ENCODE data around the gene DEPDC1B.
"Not testable (repeated sequence)": the region's sequence is repeated elsewhere in the genome, so short reads cannot be mapped to it uniquely, and the experiment has no call there.

Gene DEPDC1B

DNA sequence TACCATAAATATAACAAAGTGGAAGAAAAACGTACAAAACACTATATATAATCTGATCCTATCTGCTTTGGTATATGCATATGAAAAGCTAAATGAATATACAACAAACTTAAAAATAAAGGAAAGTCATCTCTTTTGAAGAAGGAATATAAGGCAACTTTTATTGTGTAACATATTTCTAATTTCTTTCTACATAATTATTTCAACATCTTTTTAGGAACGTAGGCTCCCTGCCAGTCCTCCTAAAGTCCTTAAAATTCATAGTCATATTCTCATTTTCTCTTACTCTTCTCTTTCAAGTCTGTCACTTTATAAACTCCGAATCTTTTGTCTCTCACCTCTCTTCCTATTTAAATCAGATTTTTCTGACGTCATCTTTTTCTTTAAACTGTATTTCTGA is 9.6 kb downstream of the DEPDC1B start:
- FAIRE-seq = no peak

DNA sequence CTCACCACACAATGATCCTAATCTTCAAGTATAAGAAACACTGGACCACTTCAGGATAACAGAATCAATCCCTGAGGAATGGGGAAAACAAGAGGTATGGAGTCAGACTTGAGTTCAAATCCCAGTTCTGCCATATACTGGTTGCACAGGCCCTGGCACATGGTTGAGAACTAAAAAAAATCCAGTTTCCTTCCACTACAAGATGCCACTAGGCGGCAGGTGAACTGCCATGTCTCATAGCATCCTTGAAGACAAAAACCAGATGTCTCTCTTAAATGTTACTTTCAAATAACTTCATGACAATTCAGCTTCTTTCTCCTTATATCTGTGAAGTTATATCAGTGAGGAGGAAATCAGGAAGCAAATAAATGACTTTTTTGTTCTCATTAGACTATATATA is 11.0 kb downstream of the DEPDC1B start:
- FAIRE-seq = no peak

DNA sequence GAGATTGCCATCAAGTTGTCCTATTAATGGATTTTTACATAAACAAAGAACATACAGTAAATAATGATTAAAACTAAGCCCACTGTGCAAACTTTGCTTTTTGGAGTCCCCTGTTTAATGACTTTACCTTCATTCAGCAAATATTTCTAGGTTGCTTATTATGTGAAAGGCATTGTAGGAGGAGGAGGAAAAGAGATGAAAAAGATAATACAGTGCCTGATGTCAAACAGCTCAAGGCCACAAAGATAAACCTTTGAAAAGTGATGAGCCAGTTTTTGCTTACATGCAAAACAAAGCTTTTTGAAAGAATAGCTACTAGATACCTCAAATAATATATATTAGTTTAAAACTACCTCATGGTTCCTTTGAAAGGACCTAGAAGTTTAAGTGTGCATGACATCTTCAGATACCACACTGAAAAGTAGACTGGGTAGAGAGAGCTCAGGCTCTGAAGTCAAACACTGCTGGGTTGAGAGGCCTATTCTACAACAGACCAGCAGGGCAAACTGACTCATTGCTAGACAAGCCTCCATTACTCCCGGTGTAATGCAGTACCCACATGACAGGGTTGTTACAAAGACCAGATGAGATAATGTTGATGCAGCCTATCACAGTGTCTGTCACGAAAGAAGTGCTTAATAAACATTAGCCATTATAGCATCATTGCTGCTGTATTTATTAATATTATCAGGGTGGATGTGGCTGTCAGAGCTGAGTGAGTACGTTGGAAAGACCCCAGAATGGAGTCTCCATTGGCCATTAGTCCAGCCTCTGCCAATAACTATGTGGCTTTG is 11.8 kb downstream of the DEPDC1B start:
- FAIRE-seq = no peak

DNA sequence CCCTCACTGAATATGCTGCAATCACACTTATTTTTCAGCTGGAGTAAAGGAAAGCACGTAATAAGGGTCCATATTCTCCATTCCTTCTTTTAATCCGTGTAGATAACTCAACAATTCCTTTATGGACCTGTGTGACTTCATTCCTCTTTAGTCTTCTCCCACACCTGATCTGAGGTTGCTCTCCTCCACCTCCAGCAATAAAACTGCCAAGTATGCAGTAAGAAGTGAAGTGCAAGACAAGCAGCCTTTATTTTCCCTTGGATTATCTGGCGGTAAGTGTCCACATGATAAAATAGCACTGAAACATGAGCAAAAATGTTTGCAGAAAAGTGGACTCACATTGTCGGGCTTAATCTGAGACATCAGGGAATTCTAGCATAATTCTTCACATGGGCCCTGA is 13.8 kb downstream of the DEPDC1B start:
- no peak for FAIRE-seq

GRCh38 chr5:60685700-60686099 is 14.3 kb downstream of the DEPDC1B start:
- FAIRE-seq = no peak

- FAIRE-seq = no peak
Measured at GRCh38 chr5:60685028-60685427, 14.9 kb downstream of the DEPDC1B start.

GRCh38 chr5:60682007-60682406 is 18.0 kb downstream of the DEPDC1B start:
- not testable (repeated sequence) for FAIRE-seq

- no peak for FAIRE-seq
Measured at GRCh38 chr5:60679816-60680215, 20.1 kb downstream of the DEPDC1B start.

GRCh38 chr5:60677850-60678664 is 21.9 kb downstream of the DEPDC1B start:
- FAIRE-seq = peak; percentile 53

DNA sequence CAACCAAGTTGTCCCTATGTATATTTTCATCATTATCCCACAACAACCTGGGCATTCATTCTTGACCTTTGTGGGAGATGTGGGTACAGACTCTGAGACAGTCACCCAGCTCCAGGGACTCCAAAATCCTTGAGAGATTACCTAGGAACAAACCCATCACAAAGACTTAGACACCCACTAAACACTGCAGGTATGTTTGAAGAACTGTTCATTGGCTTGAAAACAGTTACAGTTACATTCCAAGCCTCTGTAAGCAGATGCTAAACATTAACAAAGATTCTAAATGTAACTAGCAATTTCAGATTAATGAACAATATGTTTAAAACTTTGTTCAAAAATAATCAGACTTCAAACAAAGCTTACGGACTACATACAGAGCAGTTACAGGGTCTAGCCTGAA is 24.7 kb downstream of the DEPDC1B start:
- no peak for FAIRE-seq

- FAIRE-seq = no peak
Measured at GRCh38 chr5:60674251-60675069, 25.5 kb downstream of the DEPDC1B start.

- FAIRE-seq = no peak
Measured at GRCh38 chr5:60673334-60673733, 26.6 kb downstream of the DEPDC1B start.

DNA sequence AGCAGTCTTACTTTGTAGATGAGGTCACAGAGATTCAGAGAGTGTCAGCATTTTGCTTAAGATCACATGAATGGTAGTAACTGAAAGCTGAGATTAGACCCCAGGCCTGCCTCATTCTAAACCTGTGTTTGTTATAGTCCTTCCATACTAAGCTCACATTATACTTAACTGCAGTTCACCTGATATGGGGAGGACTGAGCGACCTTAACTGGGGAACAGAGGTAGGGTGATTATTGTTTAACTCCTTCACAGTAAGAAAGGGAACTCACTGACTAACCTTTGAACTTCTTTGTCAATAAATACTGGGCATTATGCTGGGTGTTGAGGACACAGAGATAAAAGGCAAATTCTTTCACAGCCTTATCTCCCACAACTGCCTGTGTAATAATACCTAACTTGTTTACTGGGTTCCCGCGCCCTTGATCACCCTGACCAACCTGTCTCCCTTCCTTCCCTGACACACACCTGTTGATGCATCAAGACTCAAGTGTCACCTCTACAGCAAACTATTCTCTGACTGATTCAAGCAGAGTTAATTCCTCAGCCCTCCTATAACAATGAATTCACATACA is 27.2 kb downstream of the DEPDC1B start:
- FAIRE-seq = no peak

DNA sequence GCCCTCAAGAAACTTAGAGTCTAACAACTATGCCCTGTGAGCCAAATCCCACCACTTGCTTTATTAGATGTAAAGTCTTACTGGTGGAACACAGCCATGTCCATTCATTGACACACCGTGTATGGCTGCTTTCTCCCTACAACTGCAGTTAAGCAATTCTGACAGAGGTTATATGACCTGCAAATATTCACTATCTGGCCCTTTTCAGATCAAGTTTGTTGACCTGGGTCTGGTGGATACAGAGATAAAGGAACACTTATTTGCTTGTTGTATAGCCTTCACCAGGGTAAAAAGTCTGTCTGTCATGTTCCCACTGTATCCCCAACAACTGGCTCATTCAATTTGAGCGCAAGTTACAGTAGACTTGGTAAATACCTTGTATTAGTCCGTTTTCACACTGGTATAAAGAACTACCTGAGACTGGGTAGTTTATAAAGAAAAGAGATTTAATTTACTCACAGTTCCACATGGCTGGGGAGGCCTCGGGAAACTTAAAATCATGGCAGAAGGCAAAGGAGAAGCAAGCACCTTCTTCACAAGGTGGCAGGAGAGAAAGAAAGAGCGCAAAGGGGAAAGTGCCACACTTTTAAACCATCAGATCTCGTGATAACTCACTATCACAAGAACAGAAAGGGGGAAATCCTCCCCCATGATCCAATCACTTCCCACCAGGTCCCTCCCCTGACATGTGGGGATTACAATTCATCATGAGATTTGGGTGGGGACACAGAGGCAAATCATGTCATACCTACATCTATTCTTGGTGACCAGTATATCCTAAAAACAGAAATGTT is 27.9 kb downstream of the DEPDC1B start:
- no peak for FAIRE-seq

GRCh38 chr5:60670749-60671148 is 29.2 kb downstream of the DEPDC1B start:
- no peak for FAIRE-seq

- FAIRE-seq = peak; percentile 61
Measured at GRCh38 chr5:60668686-60669304, 31.2 kb downstream of the DEPDC1B start.

DNA sequence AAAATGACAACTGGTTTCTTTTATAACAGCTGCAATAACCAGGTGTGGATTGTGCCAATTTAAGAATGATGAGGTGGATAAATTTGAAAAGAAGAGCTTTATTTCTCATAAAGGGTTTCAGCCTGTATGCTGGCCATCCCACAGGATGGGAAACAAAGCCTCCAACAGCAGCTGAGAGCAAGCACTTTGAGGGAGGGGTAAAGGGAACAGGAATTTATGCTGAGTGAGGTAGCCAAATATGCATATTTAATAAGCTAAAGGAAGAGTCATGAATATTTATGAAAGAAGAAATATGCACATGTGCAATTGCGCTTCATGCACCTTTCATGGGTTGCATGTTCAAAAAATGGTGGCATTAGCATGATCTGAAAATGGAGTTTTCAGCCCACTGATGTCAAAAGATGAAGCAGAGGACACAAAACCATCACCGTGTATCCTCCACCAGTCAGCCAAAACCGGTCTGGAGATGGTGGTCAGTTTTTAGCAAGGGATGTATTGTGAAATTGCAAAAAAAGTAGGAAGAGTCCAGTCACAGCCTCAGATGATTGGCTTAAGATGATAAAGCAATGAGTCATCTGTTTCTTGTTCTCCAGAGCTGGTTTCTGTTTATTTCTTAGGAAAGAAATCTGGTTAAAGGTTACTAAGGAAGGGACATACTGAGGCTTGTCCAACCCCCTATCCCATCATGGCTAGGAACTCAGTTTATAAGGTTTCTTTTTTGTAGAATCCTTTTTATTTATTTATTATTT is 47.9 kb downstream of the DEPDC1B start:
- FAIRE-seq = no peak

GRCh38 chr5:60649288-60649917 is 50.6 kb downstream of the DEPDC1B start:
- FAIRE-seq = no peak

DNA sequence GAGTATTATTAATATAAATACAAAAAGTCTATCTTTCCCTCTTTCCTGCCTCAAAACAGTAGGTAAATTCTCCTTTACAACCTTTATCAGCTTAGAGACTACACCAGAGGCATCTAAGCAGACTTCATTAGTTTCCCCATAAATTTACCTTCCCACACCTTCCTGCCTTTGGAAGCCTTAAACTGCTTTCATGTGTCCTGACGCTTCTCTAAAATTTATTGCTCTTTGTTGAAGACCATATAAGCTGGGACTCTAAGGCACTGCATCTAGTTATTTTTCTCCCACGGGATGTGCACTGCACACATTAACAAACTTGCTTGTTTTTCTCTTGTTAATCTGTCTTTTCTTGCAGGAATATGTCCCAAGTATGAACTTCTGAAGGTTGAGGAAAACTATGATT is 51.8 kb downstream of the DEPDC1B start:
- no peak for FAIRE-seq

DNA sequence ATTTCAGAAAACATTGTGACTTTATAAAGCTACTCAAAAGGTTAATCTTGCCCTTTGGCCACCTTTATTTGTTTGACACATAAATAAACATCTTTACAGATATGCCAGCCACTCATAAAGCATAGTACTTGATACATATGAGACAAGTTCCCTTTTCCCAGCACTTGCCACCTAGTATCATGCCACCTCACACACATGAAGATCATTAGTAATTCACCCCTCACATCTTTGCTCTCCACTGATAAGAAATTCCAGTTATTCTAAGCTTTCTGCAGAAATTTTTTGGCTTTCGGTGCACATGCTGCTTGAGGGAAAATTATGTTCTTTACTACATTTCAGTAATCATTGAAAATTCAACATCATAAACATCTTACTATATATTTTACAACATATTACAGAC is 59.1 kb downstream of the DEPDC1B start:
- no peak for FAIRE-seq
